A549 (cell line): ENCODE results near the gene ATRN. TPM values are rescaled to one million over a fixed set of nuclear protein-coding genes. Genes with fewer than 3 reads are reported as not detected.
A peak's percentile ranks its signal among the peaks of the same experiment; 100 is the strongest.

ENCODE experiments used
- ATAC-seq, 2 experiments: fragments of 200-7000 bp in 1 of 2; fragments of >200 bp in 1 of 2; cut with Nextera tagmentation in 1 of 2; cut with Tn5 transposase in 1 of 2; 3 replicates each; pipeline versions ENCODE4 v1.8.0 to v1.9.1; 2018 to 2020; ENCODE audit warnings: mild to moderate bottlenecking in 1 of 2, moderate library complexity in 1 of 2
- CTCF ChIA-PET: fragments of 300-600 bp; sonication (Branson Sonifier 250); formaldehyde crosslinking; extraction: SDS; loops from one replicate; lab custom pipeline; 2021; ENCODE audit warnings: antibody characterized with exemption, inconsistent platforms; lab: Yijun Ruan, JAX
- POLR2A ChIA-PET: fragments of 350-600 bp; formaldehyde crosslinking; extraction: SDS; loops from one replicate; lab custom pipeline; 2021; ENCODE audit warnings: antibody characterized with exemption, inconsistent platforms; lab: Yijun Ruan, JAX
- DNase-seq, 2 experiments: peaks; one replicate each; pipeline versions ENCODE4 v3.0.0 to v3.0.0-alpha.2; 2011 to 2016; ENCODE audit warnings: low read depth in 1 of 2, low spot score in 1 of 2
- FAIRE-seq: peaks from 2 replicates; lab custom pipeline; 2011; peaks lifted over from hg19 to GRCh38; lab: Jason Lieb, UNC
- H3K27ac ChIP-seq, 2 experiments: fragments of >200 bp; sonication (Bioruptor Twin); formaldehyde crosslinking; 3 replicates each; pipeline ENCODE4 v1.5.1; 2016 to 2017
- H3K4me1 ChIP-seq: fragments of >200 bp; sonication (Bioruptor Twin); formaldehyde crosslinking; 3 replicates; pipeline ENCODE4 v1.6.1; 2016
- H3K4me2 ChIP-seq: fragments of >200 bp; sonication (Bioruptor Twin); formaldehyde crosslinking; 3 replicates; pipeline ENCODE4 v1.6.1; 2016
- H3K4me3 ChIP-seq: fragments of >200 bp; sonication (Bioruptor Twin); formaldehyde crosslinking; 3 replicates; pipeline ENCODE4 v1.5.1; 2016
- H3K9me3 ChIP-seq: fragments of >200 bp; sonication (Bioruptor Twin); formaldehyde crosslinking; 3 replicates; pipeline ENCODE4 v1.6.1; 2016
- ATOH8 ChIP-seq: fragments of 250-450 bp; sonication (Bioruptor Pico); IDR thresholded peaks from 2 replicates; pipeline ENCODE4 v1.5.0; 2020; ENCODE audit warnings: low read depth, mild to moderate bottlenecking, moderate library complexity
- BCL3 ChIP-seq: fragments of >200 bp; sonication (Bioruptor Twin); formaldehyde crosslinking; IDR thresholded peaks from 3 replicates; pipeline ENCODE4 v1.6.1; 2016
- BHLHE40 ChIP-seq: IDR thresholded peaks from 2 replicates; pipeline ENCODE4 v1.6.1; 2012; ENCODE audit warnings: low read depth, low read length, inconsistent platforms
- CEBPB ChIP-seq, 2 experiments: fragments of >200 bp in 1 of 2; sonication (Bioruptor Twin) in 1 of 2; formaldehyde crosslinking in 1 of 2; IDR thresholded peaks; 2 replicates each; pipeline ENCODE4 v1.6.1; 2012 to 2016
- CHD4 ChIP-seq: fragments of 200-600 bp; sonication (generic); IDR thresholded peaks from 2 replicates; pipeline ENCODE4 v1.6.1; 2016; ENCODE audit warnings: antibody characterized with exemption, mild to moderate bottlenecking, borderline replicate concordance
- CTCF ChIP-seq: fragments of >200 bp; sonication (Bioruptor Twin); formaldehyde crosslinking; IDR thresholded peaks from 3 replicates; pipeline ENCODE4 v1.5.1; 2016
- HOXB5 ChIP-seq: fragments of 250-450 bp; sonication (Bioruptor Pico); IDR thresholded peaks from 2 replicates; pipeline ENCODE4 v1.5.0; 2020; ENCODE audit warnings: mild to moderate bottlenecking, moderate library complexity
- JUN ChIP-seq, 2 experiments: fragments of >200 bp; sonication (Bioruptor Twin); formaldehyde crosslinking; IDR thresholded peaks; 2 replicates in 1 of 2; 3 replicates in 1 of 2; pipeline ENCODE4 v1.6.1; 2016 to 2017
- KDM1A ChIP-seq: fragments of 200-600 bp; sonication (generic); IDR thresholded peaks from 2 replicates; pipeline ENCODE4 v1.6.1; 2016; ENCODE audit warnings: low read depth, mild to moderate bottlenecking
- MAZ ChIP-seq: fragments of 150-350 bp; IDR thresholded peaks from 2 replicates; pipeline ENCODE4 v1.6.1; 2014; ENCODE audit warnings: antibody characterized with exemption, low read depth, low read length, borderline replicate concordance
- NPAS2 ChIP-seq: fragments of 250-450 bp; sonication (Bioruptor Pico); IDR thresholded peaks from 2 replicates; pipeline ENCODE4 v1.8.0; 2022; ENCODE audit warnings: mild to moderate bottlenecking, moderate library complexity, borderline replicate concordance
- PBX3 ChIP-seq: IDR thresholded peaks from 2 replicates; pipeline ENCODE4 v1.6.1; 2012
- RAD21 ChIP-seq, 2 experiments: fragments of >200 bp in 1 of 2; sonication (Bioruptor Twin) in 1 of 2; formaldehyde crosslinking in 1 of 2; IDR thresholded peaks in 1 of 2; conservative IDR thresholded peaks in 1 of 2; 2 replicates in 1 of 2; 3 replicates in 1 of 2; pipeline ENCODE4 v1.6.1; 2012 to 2018; ENCODE audit warnings: inconsistent platforms in 1 of 2
- RCOR1 ChIP-seq: fragments of 150-350 bp; IDR thresholded peaks from 2 replicates; pipeline ENCODE4 v1.6.1; 2014; ENCODE audit warnings: antibody characterized with exemption, low read length, low read depth
- RNF2 ChIP-seq: fragments of 200-600 bp; sonication (generic); IDR thresholded peaks from 2 replicates; pipeline ENCODE4 v1.6.1; 2016; ENCODE audit warnings: low read depth, mild to moderate bottlenecking, antibody characterized with exemption, moderate library complexity, borderline replicate concordance
- SMC3 ChIP-seq: fragments of >200 bp; sonication (Bioruptor Twin); formaldehyde crosslinking; IDR thresholded peaks from 3 replicates; pipeline ENCODE4 v1.6.1; 2018; ENCODE audit warnings: inconsistent platforms
- SREBF2 ChIP-seq: fragments of 450-650 bp; IDR thresholded peaks from 2 replicates; pipeline ENCODE4 v1.6.1; 2014; ENCODE audit warnings: mild to moderate bottlenecking, moderate library complexity
- ZC3H11A ChIP-seq: fragments of 450-650 bp; IDR thresholded peaks from 2 replicates; pipeline ENCODE4 v1.6.1; 2014; ENCODE audit warnings: antibody characterized with exemption, mild to moderate bottlenecking
- ZFP36 ChIP-seq: fragments of 450-650 bp; IDR thresholded peaks from 2 replicates; pipeline ENCODE4 v1.6.1; 2014; ENCODE audit warnings: borderline replicate concordance; ENCODE audit not compliant: partially characterized antibody
- ZNF302 ChIP-seq: fragments of 250-450 bp; sonication (Bioruptor Pico); IDR thresholded peaks from 2 replicates; pipeline ENCODE4 v1.9.0; 2021; ENCODE audit warnings: inconsistent platforms, mild to moderate bottlenecking, moderate library complexity
- WGBS: methylation state at CpG from one replicate; pipeline ENCODE4 v1.1.6; 2017; ENCODE audit errors: missing lambda C conversion rate; 5-methylcytosine and 5-hydroxymethylcytosine counted together
- polyA plus RNA-seq, 4 experiments: library from polyadenylated mRNA; depleted of rRNA in 3 of 4; stranded (reverse); fragments of >200 nt; fragmentation: RNase III in 1 of 4; extraction: RNeasy Plus Mini Kit Qiagen cat#74134 plus additional on column Dnase treatment in 1 of 4; gene quantifications; 2 replicates in 3 of 4; 3 replicates in 1 of 4; pipeline ENCODE4 v1.2.3, GENCODE V29; 2011 to 2017

Gene ATRN
- polyA plus RNA-seq, 2 of the 4 experiments (the other 2 are of a cell fraction) = 21.3 to 58.7 TPM

- FAIRE-seq (no peak), ATAC-seq (peak; percentile 23 to 64; a peak in 3 of 6 replicates), DNase-seq (no peak)
- ChIA-PET POLR2A (no interaction called here), CTCF (interaction anchor here (1.4 kb wide), 1 partner anchor 70 kb away, joined by 4 read pairs; no protein-coding TSS in a partner anchor)
- H3K9me3 ChIP-seq = no peaks in the 10 kb centered on the region
- H3K4me2 ChIP-seq = no peak overlapping the region
- H3K4me1 ChIP-seq = no peaks in the 10 kb centered on the region
- no peak overlapping the region for H3K27ac ChIP-seq
- no peak for TF ChIP-seq JUN (IDR thresholded peaks at IDR 0.05)
- no peak for TF ChIP-seq ZC3H11A
- TF ChIP-seq MAZ = no peak
- no peak for TF ChIP-seq CHD4
- TF ChIP-seq CEBPB (IDR thresholded peaks at IDR 0.05) = no peak
- TF ChIP-seq RAD21 (conservative IDR thresholded peaks at IDR 0.05 in 1 of 2, IDR thresholded peaks at IDR 0.05 in 1 of 2) = peak; percentile 18 to 35; a peak in 2 of 5 replicates
- peak; percentile 33; the same call in 1 of the 3 replicates for TF ChIP-seq CTCF
- TF ChIP-seq SMC3 = peak; percentile 22; the same call in 1 of the 3 replicates
- WGBS = 87% methylated on average over 7 of the region's 7 CpGs
- H3K4me3 ChIP-seq = no peak overlapping the region
Measured at GRCh38 chr20:3632311-3633004, 161.6 kb downstream of the ATRN start.

GRCh38 chr20:3633913-3634478 lies 163.2 kb downstream of the ATRN start:
- H3K4me3 ChIP-seq = no peak overlapping the region
- POLR2A ChIA-PET = interaction anchor here (0.6 kb wide), 1 partner anchor 35 kb away, joined by 4 read pairs; no protein-coding TSS in a partner anchor
- no peak for DNase-seq
- ATAC-seq = no peak
- no peak for TF ChIP-seq NPAS2 (CRISPR knock-in tag)
- TF ChIP-seq SMC3 = no peak
- TF ChIP-seq RNF2 = no peak
- no peak for TF ChIP-seq HOXB5
- TF ChIP-seq KDM1A = no peak
- TF ChIP-seq JUN (IDR thresholded peaks at IDR 0.05) = no peak
- TF ChIP-seq BHLHE40 = no peak
- no peak for TF ChIP-seq ATOH8
- no peak for TF ChIP-seq PBX3
- TF ChIP-seq SREBF2 = no peak
- no peak for TF ChIP-seq BCL3
- no peak for TF ChIP-seq ZFP36
- no peak for TF ChIP-seq RAD21 (conservative IDR thresholded peaks at IDR 0.05 in 1 of 2, IDR thresholded peaks at IDR 0.05 in 1 of 2)
- no peak for TF ChIP-seq RCOR1
- no peak for TF ChIP-seq ZNF302 (CRISPR knock-in tag)
- H3K4me2 ChIP-seq = no peak overlapping the region
- FAIRE-seq = no peak
- H3K27ac ChIP-seq = no peak overlapping the region
- 78% methylated on average over 6 of the region's 6 CpGs for WGBS
- CTCF ChIA-PET = interaction anchor here (0.9 to 1.4 kb wide), 3 partner anchors 43 to 119 kb away, joined by 3 to 4 read pairs (median 3); no protein-coding TSS in a partner anchor
- no peaks in the 10 kb centered on the region for H3K9me3 ChIP-seq
- no peaks in the 10 kb centered on the region for H3K4me1 ChIP-seq
